NCI-H2196 treated with DMSO at 0.1 percent for 48 hours (cell line): ENCODE measurements around the gene MYH9.
"Not testable (repeated sequence)": the region's sequence is repeated elsewhere in the genome, so short reads cannot be mapped to it uniquely, and the experiment has no call there.

ENCODE experiments used
- DNase-seq: peaks from one replicate; lab custom pipeline; 2025; ENCODE audit not compliant: unreplicated experiment; lab: John Stamatoyannopoulos, UW

MYH9 gene

DNA sequence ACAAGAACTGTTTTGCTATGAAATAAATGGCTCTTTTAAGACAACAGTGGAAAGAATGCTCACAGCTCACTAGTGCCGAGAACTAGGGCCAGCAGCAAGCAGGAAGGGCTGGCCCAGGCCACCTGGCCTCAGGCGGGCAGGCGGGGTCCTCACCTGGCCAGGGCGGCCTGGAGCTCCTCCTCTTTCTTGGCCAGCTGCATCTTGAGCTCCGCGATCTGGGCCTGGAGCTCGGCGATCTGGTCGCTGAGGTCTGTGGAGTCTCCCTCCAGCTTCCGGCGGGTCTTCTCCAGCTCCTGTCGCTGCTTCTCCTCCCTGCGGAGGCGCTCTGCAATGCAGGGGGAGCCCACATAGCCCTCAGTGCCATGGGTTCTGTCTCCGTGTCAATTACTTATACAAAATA is 91.1 kb downstream of the MYH9 start:
- DNase-seq: no peak

DNA sequence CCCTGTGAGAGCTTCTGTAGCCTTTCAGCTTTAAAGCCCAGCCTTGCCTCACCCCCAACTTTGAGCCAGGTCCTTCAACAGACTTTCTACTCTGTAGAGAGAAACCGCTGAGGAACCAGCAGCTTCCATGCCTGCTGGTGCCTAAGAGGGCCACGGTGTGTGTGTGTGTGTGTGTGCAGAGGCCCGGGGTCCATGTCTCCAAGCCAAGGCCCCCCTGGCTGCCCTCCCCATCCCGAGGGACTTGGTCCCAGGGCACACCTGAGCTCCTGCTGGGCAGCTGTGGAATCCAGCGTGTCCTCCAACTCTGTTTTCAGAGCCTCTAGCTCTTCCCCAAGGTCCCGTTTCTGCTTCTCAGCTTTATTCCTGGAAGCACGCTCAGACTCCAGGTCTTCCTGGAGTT is 92.5 kb downstream of the MYH9 start:
- DNase-seq: no peak

DNA sequence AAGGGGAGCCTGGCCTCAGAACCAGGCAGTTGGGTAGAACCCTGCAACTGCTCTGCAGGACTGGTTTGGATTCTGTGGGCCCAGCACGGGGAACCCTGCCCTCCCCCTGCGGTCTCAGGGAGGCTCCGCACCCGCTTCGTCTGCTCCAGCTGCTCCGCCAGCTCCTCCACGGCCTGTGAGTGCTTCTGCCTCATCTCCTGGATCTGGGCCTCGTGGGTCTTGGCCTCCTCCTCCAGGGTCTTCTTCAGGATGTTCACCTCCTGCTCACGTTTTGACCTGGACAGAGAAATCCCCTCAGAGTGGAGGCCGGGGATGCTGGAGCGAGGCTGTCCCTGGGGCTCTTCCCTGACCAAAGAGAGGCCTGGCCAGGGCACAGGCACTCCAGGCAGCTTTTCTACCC is 93.0 kb downstream of the MYH9 start:
- DNase-seq: no peak

DNA sequence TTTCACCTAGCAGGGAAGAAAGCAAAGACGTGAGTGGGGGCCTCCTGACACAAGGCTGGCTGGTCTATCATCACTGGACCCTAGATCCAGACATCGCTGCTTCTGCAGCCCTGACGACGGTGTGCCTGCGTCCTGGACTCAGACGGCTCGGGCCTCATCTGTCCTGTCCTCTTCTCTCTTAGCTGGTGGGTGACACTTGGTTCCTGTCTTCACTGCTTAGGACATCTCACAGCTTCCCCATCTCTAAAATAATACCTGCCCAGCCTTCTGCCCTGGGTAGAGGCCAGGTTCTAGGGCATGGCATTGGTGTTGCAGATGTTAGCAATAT is 93.5 kb downstream of the MYH9 start:
- no peak for DNase-seq

DNA sequence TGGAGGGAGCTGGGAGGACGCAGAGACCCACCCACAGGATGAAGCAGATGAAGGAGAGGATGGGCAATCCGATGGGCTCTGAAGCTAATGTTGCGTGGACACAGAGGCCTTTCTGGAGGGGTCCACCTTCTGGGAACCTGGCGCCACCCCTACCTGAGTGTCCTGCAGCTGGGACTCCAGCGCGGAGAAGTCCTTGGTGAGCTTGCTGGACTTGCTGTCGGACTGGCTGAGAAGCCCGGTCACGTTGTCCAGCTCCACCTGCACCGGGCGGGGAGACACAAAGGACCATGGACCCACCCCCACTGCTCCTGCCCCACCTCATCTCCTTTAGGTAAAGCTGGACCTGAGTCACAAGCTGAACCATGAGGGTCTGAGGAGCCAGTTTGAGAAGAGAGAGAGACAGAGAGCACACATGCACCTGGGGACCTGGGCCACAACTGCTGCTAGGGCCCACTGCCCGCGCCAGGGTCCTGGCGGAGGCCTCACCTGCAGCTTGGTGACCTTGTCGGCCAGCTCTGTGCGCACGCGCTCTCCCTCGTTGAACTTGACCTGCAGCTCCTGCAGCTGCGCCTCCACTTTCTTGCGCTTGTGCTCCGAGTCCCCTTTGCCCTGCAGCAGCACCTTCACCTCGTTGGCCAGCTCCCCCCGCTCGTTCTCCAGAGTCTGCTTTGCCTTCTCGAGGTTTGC is 94.0 kb downstream of the MYH9 start:
- no peak for DNase-seq

DNA sequence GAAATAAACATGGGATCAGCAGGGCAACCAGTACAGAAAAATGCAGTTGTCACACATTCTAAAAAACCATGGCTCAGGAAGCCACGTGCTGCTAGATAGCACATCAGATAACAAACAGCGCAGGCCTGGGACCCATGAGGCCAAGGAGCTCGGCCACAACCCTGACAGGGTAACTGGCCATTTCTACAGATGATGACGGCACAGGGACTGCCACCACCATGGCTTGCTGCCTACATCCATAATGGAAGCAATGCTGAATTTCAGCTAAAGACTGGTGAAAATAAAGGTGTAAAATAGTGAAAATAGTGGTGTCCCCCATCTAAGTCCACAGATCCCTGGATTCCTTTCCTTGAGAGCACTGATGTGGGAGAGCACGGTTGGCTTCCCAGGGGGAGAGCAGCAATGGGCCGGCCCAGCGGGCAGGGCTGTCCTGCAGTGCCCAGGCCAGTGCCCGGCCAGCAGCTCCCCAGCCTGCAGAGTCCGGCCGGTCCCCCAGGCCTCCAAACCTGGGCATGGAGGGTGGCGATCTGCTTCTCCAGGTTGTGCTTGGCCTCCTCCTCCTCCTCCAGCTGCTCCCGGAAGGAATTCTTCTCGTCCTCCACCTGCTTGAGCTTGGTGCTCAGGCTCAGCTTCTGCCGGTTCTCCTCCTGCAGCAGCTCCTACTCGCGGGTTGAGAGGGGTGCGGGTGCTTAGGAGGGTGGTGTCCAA is 94.8 kb downstream of the MYH9 start:
- no peak for DNase-seq

DNA sequence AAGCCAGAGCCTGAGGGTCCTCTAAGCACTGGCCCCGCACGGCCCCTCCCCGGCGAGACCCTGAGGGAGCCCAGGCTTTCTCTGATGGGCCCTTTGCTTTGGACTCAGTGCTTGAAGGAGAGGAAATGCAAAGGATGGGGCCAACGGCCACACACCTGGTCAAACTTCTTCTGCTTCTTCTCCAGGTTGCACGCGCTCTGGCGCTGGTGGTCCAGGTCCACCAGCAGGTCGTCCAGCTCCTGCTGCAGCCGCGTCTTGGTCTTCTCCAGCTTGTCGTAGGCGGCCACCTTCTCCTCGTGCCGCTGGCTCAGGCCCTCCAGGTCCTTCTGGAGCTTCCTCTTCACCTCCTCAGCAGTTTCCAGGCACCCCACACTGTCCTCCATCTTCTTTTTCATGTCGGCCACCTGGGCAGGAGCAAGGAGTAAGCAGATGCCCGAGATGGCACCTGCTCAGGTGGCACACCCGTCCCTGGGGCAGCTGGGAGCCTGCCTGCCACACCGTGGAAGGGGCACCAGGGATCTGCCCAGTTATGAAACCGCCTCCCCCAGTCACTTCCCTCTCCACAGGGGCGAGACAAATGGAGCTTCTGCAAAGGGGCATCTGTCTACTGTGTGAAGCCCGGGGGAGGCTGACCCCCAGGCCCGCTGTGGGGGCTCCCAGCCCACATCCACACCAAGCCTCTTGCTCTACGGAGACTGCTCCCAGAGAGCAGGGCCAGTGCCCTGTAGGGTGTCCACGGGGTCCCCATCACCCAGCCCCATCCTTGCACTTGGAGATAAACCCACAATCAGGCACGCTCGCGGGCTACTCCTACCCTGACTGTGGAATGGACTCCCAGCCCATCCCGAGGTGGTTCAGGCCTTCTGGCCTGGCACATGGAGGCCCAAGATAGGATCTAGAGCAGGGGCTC is 95.7 kb downstream of the MYH9 start:
- DNase-seq: no peak

DNA sequence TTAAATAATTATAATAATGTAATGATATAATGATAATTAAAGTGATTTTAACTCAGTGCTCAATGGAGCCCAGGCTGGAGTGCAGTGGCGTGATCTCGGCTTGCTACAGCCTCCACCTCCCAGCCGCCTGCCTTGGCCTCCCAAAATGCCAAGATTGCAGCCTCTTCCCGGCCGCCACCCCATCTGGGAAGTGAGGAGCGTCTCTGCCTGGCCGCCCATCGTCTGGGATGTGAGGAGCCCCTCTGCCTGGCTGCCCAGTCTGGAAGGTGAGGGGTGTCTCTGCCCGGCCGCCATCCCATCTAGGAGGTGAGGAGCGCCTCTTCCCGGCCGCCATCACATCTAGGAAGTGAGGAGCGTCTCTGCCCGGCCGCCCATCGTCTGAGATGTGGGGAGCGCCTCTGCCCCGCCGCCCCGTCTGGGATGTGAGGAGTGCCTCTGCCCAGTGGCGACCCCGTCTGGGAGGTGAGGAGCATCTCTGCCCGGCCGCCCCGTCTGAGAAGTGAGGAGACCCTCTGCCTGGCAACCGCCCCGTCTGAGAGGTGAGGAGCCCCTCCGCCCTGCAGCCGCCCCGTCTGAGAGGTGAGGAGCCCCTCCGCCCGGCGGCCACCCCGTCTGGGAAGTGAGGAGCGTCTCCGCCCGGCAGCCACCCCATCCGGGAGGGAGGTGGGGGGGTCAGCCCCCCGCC is 97.2 kb downstream of the MYH9 start:
- DNase-seq: not testable (repeated sequence)

DNA sequence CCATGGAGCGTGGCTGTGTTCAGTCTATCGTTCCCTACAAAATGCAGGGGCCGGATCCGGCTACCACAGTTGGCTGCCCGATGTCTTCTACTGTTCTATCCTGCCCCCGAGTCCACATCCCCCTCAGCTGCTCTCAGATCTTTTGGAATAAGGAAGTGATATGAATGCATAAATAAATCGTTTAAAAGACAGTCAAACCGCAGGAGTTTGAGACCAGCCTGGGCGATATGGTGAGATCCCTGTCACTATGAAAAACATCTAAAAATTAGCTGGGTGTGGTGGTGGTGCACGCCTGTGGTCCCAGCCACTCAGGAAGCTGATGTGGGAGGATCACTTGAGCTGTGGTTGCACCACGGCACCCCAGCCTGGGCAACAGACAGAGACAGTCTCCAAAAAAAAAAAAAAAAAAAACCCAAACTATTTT is 97.8 kb downstream of the MYH9 start:
- DNase-seq: not testable (repeated sequence)

DNA sequence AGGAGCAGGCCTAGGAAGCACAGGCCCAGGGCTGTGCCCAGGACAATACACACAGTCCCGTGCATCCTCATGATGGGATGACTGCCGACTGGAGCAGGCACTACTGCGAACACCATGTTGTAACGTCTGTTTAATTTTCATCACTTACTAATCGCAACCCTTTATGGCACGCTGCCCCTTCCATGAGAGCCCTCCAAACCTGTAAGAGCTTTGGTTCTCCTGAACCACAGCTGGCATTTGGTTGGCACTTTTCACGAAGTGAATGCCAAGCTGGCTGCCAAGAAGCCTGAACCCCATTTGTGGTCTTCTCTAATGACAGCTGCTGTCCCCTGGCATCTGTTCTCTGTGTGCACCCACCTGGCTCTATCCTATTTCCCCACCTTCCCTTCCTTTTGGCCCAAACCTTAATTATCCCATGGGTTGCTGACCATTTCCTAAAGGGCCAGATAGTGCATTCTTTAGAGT is 98.3 kb downstream of the MYH9 start:
- no peak for DNase-seq

DNA sequence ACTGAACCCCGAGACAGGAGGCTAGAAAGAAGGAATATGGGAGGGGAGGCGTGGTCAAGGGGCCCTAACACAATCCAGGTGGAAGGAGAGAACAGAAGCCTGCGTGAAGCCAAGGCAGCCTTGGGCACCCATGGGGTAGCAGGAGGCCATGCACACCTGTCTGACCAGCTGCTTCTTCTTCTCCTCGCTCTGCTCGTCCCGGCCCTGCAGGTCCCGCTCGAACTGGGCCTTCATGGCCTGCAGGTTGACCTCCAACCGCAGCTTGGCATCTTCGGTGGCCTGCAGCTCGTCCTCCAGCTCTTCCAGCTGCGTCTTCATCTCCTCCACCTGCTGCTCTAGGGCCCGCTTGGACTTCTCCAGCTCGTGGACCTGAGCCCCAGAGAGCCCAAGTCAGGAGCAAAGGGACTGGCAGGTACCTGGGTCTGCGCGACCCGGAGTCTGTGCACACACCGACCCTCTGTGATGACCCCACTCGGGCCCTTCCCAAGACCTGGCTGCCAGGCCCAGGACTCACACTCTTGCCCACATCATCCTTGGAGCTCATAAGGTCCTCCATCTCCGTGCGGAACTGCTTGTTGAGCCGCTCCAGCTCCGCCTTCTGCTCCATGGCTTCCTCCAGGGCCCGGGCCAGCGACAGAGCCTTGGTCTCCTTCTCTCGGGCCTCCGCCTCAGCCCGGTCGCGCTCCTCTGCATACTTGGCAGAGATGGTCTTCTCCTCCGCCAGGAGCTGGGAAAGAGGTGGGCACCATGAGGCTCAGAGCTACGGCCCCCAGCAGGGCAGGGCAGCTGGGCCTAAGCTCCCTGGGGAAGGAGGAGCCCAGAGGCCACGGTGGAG is 99.0 kb downstream of the MYH9 start:
- no peak for DNase-seq

DNA sequence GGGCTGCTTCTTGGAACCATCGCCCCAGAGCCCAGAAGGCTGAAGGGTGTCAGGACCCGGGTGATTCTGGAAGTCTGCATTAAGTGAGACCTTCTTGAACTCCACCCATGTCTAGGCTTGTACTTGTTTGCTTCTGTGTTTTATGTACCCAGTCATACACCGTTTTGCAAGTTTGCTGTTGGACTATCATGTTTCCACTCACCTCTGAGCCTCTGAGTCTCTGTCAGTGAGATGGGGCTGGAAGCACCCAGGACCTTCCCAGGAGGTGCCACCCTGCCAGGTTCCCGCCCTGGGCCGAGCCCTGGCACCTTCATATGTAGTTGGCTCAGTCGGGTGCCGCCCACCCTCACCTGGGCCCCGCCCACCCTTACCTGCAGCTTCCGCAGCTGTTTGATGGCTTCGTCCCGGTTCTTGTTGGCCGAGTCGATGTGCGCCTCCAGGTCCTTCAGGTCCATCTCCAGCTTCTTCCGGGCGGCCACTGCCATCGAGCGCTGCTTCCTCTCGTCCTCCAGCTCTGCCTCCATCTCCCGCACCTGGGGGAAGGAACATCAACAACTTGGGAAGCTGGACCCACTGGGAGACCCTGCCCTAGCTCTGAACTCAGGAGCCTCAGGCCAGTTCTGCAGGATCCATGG is 99.8 kb downstream of the MYH9 start:
- DNase-seq: no peak

DNA sequence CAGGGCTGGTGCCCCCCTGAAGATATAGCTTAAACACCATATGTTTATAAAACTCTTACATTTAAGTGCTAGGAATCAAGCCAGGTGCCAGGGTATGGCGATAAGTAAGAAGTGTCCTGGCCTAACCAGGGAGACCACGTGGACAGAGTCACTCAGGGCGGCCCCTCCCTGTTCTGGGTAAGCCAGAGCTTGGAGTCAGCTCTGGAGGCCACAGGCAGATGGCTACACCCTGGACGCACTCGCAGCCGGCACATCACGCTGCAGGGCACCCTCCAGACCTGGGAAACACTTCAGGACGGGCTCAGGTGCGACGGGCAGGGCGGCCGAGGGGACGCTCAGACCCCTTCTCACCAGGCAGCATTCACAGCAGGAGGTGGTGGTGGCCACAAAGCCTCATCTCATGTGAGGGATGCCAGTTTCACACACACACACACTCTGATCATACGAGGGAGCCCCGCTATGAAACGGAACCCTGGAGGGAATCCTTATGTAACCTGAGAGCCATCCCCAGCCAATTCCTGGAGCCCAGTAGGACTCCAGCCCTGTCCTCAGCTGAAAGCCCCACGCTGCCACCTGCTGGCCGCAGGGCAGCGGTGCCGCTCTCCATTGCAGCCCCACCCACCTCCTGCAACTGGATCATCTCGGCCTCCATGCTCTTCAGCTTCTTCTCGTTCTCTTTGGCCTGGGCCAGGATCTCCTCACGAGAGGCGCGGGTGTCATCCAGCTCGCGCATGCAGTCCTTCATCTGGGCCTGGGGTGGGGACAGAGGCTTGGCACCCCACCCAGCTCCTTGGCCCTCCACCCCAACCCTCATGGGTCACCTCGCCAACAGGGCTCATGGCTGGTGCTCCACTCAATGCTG is 101.4 kb downstream of the MYH9 start:
- peak; percentile 13 for DNase-seq

DNA sequence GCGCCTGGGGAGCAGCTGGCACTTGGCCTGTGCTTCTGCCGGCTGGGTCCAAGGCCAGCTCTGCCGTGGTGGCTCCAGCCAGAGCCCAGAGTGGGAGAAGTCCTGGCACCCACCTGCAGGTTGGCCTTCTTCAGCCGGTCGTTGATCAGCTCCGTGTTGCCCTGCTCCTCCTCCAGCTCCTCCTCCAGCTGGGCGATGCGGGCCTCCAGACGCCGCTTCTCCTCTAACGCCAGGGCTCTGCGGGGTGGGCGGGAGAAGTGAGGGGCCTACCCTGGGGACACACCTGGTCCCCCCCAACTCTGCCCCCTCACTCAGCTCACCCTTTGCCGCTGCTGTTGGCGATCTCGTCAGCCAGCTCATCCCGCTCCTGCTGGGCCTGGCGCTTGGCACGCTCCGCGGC is 102.2 kb downstream of the MYH9 start:
- DNase-seq: no peak

DNA sequence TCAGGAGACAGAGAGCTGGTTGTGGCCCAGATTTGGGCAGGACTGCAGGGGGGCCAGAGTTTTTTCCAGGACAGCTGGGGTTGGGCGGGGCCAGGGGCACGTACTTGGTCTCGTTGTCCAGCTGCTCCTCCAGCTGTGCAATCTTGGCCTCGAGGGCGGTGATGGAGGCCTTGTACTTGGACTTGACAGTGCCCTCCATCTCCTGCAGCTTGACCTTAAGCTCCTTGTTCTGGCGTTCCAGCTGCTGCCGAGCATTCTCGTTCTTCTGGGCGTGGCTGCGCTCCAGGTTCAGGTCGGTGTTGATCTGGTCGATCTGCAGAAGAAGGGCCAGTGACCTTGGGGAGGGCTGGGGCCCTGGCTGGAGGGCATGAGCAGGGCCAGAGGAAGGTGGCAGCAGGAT is 102.8 kb downstream of the MYH9 start:
- no peak for DNase-seq

DNA sequence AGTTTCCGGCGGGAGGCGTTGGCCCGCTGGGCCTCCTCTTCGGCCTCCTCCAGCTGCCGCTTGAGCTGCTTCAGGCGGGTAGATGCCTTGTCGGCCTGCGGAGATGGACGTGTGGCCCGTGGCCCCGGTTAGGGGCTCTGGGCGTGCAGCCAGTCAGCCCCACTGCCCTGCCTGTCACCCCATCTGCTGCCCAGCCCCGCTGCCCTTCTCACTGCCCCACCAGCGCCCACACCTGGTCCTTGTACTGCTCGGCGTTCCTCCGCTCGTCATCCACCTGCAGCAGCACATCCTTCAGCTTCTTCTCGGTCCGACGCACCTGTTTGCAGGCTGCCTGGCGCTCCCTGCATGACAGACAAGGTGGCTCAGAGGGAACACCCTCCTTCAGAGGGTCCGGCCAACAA is 103.6 kb downstream of the MYH9 start:
- DNase-seq: no peak

DNA sequence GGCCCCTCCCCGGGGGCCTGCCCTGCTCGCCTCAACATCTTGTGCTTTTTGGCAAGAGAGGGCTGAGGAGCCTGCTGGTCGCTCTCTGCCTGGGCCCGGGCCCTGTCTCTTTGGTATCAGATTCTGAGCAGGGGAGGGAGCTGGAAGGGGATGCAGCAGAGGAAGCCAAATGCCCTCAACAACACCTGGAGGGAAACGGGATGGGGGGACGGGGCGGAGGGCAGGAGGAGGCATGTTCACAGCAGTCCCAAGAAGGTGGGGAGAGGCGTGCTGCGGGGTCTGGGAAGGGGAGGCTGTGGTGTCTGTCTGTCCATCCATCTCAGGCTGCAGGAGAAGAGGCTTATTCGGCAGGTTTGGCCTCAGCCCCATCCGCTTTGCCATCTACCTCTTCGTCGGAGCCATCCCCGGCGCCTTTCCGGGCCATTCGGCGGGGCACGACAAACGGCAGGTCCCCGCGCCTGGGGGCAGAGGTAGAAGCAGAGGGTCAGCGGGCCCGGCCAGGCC is 105.4 kb downstream of the MYH9 start:
- DNase-seq: no peak

DNA sequence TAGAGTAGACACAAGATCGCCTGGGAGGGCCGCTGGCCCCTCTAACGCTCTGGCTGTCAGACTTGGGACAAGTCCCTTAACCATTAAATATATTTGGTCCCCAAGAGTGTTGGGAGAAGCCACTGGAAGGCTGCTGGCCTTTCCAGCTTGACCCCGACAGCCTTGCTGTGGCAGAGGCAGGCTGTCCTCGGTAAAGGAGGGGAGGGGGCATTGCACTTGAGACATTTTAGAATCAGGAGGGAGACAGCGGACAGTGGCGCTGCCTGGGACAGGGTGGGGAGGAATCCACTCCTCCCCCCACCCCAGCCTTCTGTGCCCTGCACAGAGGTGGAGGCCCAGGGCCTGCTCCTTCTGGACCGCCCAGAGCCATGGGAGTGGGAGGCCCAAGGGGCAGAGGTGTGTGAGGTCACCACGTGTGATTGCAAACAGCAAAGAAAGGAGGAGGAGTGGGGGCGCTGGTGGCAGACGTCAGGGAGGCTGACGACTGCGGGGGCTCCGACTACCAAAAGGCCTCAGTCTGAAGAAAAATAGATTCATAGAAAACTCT is 105.9 kb downstream of the MYH9 start:
- DNase-seq: no peak
